Measurements from ENCODE around the gene LRP1B.

Gene LRP1B

GRCh38 chr2:140363131-140363530 lies 1767.7 kb downstream of the LRP1B start:
- H2AFZ ChIP-seq (ENCODE audit: low read length): no peak overlapping the region
- no peaks in the 10 kb centered on the region for H3K9me3 ChIP-seq (replicated peaks; ENCODE audit: insufficient read depth, low read length)
- H4K20me1 ChIP-seq (ENCODE audit: insufficient read depth, low read length): no peaks in the 10 kb centered on the region
- H3K27me3 ChIP-seq (replicated peaks; ENCODE audit: insufficient read depth, low read length): no peaks in the 10 kb centered on the region
- no peak overlapping the region for H3K9ac ChIP-seq (ENCODE audit: low read length)
- H3K36me3 ChIP-seq (replicated peaks; ENCODE audit: insufficient read depth, low read length): no peaks in the 10 kb centered on the region
- H3F3A ChIP-seq (ENCODE audit: insufficient read depth, low read length): no peaks in the 10 kb centered on the region
- DNase-seq: no peak
- no peaks in the 10 kb centered on the region for H3K4me1 ChIP-seq (ENCODE audit: low read length)
- TF ChIP-seq, protein P1, sequence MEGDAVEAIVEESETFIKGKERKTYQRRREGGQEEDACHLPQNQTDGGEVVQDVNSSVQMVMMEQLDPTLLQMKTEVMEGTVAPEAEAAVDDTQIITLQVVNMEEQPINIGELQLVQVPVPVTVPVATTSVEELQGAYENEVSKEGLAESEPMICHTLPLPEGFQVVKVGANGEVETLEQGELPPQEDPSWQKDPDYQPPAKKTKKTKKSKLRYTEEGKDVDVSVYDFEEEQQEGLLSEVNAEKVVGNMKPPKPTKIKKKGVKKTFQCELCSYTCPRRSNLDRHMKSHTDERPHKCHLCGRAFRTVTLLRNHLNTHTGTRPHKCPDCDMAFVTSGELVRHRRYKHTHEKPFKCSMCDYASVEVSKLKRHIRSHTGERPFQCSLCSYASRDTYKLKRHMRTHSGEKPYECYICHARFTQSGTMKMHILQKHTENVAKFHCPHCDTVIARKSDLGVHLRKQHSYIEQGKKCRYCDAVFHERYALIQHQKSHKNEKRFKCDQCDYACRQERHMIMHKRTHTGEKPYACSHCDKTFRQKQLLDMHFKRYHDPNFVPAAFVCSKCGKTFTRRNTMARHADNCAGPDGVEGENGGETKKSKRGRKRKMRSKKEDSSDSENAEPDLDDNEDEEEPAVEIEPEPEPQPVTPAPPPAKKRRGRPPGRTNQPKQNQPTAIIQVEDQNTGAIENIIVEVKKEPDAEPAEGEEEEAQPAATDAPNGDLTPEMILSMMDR (IDR thresholded peaks at IDR 0.05; ENCODE audit: low read length): no peak
- TF ChIP-seq EZH2phosphoT487 (IDR thresholded peaks at IDR 0.05; ENCODE audit: low read length) (no peak), EZH2 (optimal IDR thresholded peaks at IDR 0.05; ENCODE audit: low read depth, low read length) (no peak)
- H3K4me2 ChIP-seq (ENCODE audit: low read depth, low read length): no peak overlapping the region
- H3K4me3 ChIP-seq (ENCODE audit: low read length): no peak overlapping the region
- H3K9me2 ChIP-seq (replicated peaks; ENCODE audit: insufficient read depth, low read length): no peaks in the 10 kb centered on the region
- no peaks in the 10 kb centered on the region for H3K79me2 ChIP-seq (ENCODE audit: low read length)
- H3K27ac ChIP-seq (ENCODE audit: low read length): no peak overlapping the region

DNA sequence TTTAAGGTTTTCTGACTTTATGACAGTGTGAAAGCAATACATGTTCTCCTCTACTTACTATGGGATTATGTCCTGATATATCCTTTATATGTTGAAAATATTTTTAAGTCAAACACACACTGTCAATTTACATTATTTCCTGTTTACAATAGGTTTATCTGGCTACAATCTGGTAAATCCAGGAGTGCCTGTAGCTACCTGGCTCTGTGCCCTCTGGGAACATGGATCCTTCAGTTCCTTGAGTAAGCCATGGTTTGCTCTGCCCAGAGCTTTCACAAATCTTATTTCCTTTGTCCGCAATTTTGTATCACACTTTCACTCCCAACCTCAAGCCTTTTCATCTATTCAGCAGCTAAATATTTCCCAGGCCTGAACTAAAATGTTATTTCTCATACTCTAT lies 1768.5 kb downstream of the LRP1B start:
- no peak for DNase-seq
- Histone ChIP-seq H3K36me3 (replicated peaks; ENCODE audit: insufficient read depth, low read length) (no peaks in the 10 kb centered on the region), H3K27ac (ENCODE audit: low read length) (no peak overlapping the region), H3K9me2 (replicated peaks; ENCODE audit: insufficient read depth, low read length) (no peaks in the 10 kb centered on the region), H3K4me2 (ENCODE audit: low read depth, low read length) (no peak overlapping the region), H3K4me1 (ENCODE audit: low read length) (no peaks in the 10 kb centered on the region), H3F3A (ENCODE audit: insufficient read depth, low read length) (no peaks in the 10 kb centered on the region), H3K9me3 (replicated peaks; ENCODE audit: insufficient read depth, low read length) (no peaks in the 10 kb centered on the region), H4K20me1 (ENCODE audit: insufficient read depth, low read length) (no peaks in the 10 kb centered on the region), H2AFZ (ENCODE audit: low read length) (no peak overlapping the region), H3K27me3 (replicated peaks; ENCODE audit: insufficient read depth, low read length) (no peaks in the 10 kb centered on the region), H3K4me3 (ENCODE audit: low read length) (no peak overlapping the region), H3K9ac (ENCODE audit: low read length) (no peak overlapping the region), H3K79me2 (ENCODE audit: low read length) (no peaks in the 10 kb centered on the region)
- TF ChIP-seq, protein P1 (IDR thresholded peaks at IDR 0.05; ENCODE audit: low read length): no peak

GRCh38 chr2:140359056-140359771 lies 1771.6 kb downstream of the LRP1B start:
- no peak for DNase-seq

More at GRCh38 chr2:140359056-140359771, 1771.6 kb downstream of the LRP1B start:
- Histone ChIP-seq H3K4me3 (ENCODE audit: low read length) (no peak overlapping the region), H3K9ac (ENCODE audit: low read length) (no peak overlapping the region), H3K4me2 (ENCODE audit: low read depth, low read length) (no peak overlapping the region), H3K36me3 (replicated peaks; ENCODE audit: insufficient read depth, low read length) (no peaks in the 10 kb centered on the region), H2AFZ (ENCODE audit: low read length) (no peak overlapping the region), H3K9me3 (replicated peaks; ENCODE audit: insufficient read depth, low read length) (no peaks in the 10 kb centered on the region), H3K27ac (ENCODE audit: low read length) (no peak overlapping the region), H3F3A (ENCODE audit: insufficient read depth, low read length) (no peaks in the 10 kb centered on the region), H3K4me1 (ENCODE audit: low read length) (no peaks in the 10 kb centered on the region), H3K79me2 (ENCODE audit: low read length) (no peaks in the 10 kb centered on the region), H4K20me1 (ENCODE audit: insufficient read depth, low read length) (no peaks in the 10 kb centered on the region), H3K9me2 (replicated peaks; ENCODE audit: insufficient read depth, low read length) (no peaks in the 10 kb centered on the region), H3K27me3 (replicated peaks; ENCODE audit: insufficient read depth, low read length) (no peaks in the 10 kb centered on the region)
- TF ChIP-seq, protein P1 (IDR thresholded peaks at IDR 0.05; ENCODE audit: low read length): no peak
- TF ChIP-seq EZH2 (optimal IDR thresholded peaks at IDR 0.05; ENCODE audit: low read depth, low read length): no peak
